Activated CD8-positive, alpha-beta memory T cell treated with anti-CD3 and anti-CD28 coated beads, Interleukin-2, amount 50 U/mL, for 24 hours (primary cell): ENCODE measurements around the gene MMP19.

Experiments used
- DNase-seq: peaks from one replicate; pipeline ENCODE4 v3.0.0-alpha.2; 2020; ENCODE audit errors: extremely low read depth

The MMP19 gene

GRCh38 chr12:55815473-55815872, 27.3 kb downstream of the MMP19 start:
- DNase-seq: no peak

DNA sequence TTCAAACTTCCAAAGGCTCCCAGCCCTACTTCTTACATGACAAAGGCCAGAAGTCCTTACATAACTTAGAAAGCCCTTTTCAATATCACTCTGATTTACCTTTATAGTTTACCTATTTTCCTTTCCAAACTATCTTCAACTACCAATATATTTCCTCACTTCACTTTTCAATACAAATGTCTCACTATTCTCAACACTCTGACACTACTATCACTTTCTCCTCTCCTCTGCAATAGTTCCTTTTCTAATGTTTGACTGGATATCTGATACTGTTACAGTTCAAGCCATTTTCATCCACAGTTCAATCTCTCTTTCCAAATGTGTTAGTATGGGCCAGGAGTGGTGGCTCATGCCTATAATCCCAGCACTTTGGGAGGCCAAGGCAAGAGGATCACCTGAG, 28.5 kb downstream of the MMP19 start:
- DNase-seq: no peak

DNA sequence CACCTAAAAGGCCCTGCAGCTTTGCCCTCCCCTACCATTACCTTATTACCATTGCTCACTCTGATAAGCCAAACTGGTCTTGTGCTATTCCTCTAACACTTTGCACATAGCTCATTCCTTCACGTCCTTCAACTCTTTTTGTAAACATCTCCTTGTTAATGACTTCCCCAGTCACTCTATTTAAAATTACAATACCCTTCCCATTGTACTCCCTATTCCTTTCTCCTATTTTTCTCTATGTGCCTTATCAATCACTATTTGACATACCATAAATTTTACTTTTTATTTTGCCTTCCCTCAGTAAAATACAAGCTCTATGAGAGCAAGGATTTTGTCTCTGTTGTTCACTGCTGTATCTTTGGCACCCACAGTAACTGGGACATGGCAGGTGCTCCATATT, 30.6 kb downstream of the MMP19 start:
- no peak for DNase-seq

DNA sequence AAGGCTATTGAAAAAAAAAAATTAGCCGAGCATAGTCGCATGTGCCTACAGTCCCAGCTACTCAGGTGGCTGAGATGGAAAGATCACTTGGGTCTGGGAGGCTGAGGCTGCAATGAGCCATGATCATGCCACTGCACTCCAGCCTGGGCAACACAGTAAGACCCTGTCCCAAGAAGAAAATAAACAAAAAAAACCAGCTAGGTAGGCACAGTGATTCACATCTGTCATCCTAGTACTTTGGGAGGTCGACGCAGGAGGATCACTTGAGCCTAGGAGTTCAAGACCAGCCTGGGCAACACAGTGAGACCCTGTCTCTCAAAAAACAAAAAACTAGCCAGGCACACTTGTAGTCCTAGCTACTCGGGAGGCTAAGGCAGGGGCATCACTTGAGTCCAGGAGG, 33.5 kb downstream of the MMP19 start:
- no peak for DNase-seq

DNA sequence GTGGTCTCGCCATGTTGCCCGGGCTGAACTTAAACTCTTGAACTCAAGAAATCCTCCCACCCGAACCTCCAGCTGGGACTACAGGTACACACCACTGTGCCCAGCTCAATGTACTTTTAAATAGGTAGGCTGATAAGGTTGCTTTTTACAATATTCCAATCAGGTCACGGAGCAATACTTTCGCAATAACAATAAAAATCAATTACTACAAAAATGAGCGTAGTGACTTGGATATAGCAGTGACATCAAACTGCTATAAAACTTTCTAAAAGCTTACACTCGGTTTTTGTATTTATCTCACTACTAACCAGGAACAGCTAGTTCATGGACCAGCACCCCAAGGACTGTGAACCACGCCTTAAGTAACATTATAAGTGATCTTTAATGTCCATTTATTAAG, 35.8 kb downstream of the MMP19 start:
- DNase-seq: no peak

DNA sequence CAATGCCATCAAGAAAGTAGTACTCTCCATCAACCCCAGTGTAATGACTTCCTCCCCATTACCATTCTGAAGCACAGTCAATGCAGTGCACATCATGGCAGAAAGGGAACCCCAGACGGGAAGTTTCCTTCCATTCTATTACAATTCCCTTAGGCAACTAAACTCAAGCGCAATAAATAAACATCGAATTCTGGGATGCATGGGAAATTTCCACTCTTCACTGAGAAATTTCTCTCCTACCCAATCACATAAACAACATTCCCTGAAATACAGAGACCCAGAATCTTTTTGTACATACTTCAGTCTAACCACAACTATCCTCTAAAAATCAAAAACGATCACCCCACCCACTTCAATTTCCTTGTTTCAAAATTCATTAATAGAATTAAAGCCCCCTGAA, 45.2 kb downstream of the MMP19 start:
- no peak for DNase-seq

GRCh38 chr12:55797068-55797467, 45.7 kb downstream of the MMP19 start:
- DNase-seq: no peak

- no peak for DNase-seq
These were observed 46.8 kb downstream of the MMP19 start for GRCh38 chr12:55795950-55796349.

- DNase-seq: no peak
These were observed 52.8 kb downstream of the MMP19 start for GRCh38 chr12:55789893-55790292.

GRCh38 chr12:55789171-55789570, 53.6 kb downstream of the MMP19 start:
- no peak for DNase-seq

DNA sequence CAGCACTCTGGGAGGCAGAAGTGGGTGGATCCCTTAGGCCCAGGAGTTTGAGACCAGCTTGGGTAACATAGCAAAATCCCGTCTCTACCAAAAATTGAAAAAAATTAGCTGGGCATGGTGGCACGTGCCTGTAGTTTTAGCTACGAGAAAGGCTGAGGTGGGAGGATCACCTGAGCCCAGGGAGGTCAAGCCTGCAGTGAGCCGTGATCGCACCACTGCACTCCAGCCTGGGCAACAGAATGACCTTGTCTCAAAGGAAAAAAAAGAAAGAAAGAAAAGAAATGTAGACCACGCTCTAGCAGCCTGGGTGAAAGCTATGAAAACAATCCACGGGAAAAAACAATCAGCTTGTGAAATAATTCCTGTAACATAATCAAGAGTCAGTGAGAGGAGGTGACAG, 54.2 kb downstream of the MMP19 start:
- DNase-seq: no peak
